Gastroesophageal sphincter (tissue), 3 donors: Measurements from ENCODE around the gene RPS21.

Experiments
- POLR2AphosphoS5 ChIP-seq: sonication (generic); formaldehyde crosslinking; IDR thresholded peaks from one replicate; pipeline ENCODE4 v1.6.1; 2017; ENCODE audit warnings: antibody characterized with exemption
- TF ChIP-seq, protein P1 (sequence below), 4 experiments: fragments of 200-600 bp in 2 of 4; fragments of 450-650 bp in 2 of 4; sonication (generic) in 1 of 4; IDR thresholded peaks; one replicate each; pipeline ENCODE4 v1.5.1; 2017 to 2019; ENCODE audit warnings: antibody characterized with exemption in 4 of 4, mild to moderate bottlenecking in 2 of 4, moderate library complexity in 2 of 4

DNA sequence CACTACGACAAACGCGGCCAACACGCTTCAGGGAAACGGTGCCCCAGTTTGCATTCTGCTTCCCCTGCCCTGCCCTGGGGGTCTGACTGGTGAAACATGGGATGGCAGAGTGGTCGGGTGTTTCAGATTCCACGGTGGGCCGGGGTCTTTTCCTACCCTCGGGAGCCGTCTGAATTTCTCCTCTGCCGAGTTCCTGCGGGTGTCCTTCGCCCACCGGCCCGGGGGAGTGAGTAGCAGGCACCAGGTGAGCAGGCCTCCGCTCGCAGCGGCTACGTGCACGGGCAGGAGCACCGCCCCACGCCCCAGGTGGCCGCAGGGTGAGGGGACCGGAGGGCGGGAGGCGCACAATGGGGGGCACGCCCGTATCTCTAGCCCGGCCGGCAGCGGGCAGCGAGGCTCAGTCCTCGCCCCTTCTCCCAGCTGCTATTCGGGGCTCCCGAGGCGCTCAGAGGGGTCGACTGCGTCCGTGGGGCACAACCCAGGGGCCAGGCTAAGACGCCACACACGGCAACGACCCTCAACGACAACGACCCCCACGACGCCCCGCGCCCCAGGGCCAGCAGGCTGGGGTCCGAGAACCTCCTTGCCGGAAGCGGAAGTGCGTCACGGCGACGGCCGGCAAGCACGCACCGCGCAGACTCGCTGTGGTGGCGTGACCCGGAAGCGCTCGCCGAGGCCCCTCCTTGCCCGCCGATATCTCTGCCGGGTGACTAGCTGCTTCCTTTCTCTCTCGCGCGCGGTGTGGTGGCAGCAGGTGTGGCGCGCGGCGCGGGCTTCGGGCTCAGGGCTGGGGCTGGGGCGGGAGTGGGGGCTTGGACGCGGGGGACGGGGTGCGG lies at the start of gene RPS21:
- TF ChIP-seq, protein P1, sequence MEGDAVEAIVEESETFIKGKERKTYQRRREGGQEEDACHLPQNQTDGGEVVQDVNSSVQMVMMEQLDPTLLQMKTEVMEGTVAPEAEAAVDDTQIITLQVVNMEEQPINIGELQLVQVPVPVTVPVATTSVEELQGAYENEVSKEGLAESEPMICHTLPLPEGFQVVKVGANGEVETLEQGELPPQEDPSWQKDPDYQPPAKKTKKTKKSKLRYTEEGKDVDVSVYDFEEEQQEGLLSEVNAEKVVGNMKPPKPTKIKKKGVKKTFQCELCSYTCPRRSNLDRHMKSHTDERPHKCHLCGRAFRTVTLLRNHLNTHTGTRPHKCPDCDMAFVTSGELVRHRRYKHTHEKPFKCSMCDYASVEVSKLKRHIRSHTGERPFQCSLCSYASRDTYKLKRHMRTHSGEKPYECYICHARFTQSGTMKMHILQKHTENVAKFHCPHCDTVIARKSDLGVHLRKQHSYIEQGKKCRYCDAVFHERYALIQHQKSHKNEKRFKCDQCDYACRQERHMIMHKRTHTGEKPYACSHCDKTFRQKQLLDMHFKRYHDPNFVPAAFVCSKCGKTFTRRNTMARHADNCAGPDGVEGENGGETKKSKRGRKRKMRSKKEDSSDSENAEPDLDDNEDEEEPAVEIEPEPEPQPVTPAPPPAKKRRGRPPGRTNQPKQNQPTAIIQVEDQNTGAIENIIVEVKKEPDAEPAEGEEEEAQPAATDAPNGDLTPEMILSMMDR (IDR thresholded peaks at IDR 0.05) = no peak
- peak; percentile 95 for TF ChIP-seq POLR2AphosphoS5
